ENCODE data around the gene FAM89B.
A peak's percentile ranks its signal among the peaks of the same experiment; 100 is the strongest.

The FAM89B gene

GRCh38 chr11:65538915-65539743 lies 33.2 kb upstream of the FAM89B start:
- DNase-seq (ENCODE audit: low spot score): no peak

GRCh38 chr11:65539744-65540289 lies 32.5 kb upstream of the FAM89B start:
- no peak for DNase-seq (ENCODE audit: low spot score)

- DNase-seq (ENCODE audit: low spot score): peak; percentile 90
Measured at GRCh38 chr11:65540290-65541092, 31.8 kb upstream of the FAM89B start.

- no peak for DNase-seq (ENCODE audit: low spot score)
Measured at GRCh38 chr11:65541093-65541982, 31.0 kb upstream of the FAM89B start.

- DNase-seq (ENCODE audit: low spot score): no peak
Measured at GRCh38 chr11:65542738-65543390, 29.5 kb upstream of the FAM89B start.

GRCh38 chr11:65545853-65546216 lies 26.5 kb upstream of the FAM89B start:
- no peak for DNase-seq (ENCODE audit: low spot score)

GRCh38 chr11:65546217-65546958 lies 25.9 kb upstream of the FAM89B start:
- peak; percentile 78 for DNase-seq (ENCODE audit: low spot score)

GRCh38 chr11:65547446-65548125 lies 24.8 kb upstream of the FAM89B start:
- DNase-seq (ENCODE audit: low spot score): no peak

GRCh38 chr11:65548395-65548794 lies 23.9 kb upstream of the FAM89B start:
- DNase-seq (ENCODE audit: low spot score): no peak

GRCh38 chr11:65549096-65549495 lies 23.2 kb upstream of the FAM89B start:
- DNase-seq (ENCODE audit: low spot score): no peak

GRCh38 chr11:65551572-65552387 lies 20.6 kb upstream of the FAM89B start:
- DNase-seq (ENCODE audit: low spot score): no peak

- DNase-seq (ENCODE audit: low spot score): no peak
Measured at GRCh38 chr11:65552388-65552951, 19.9 kb upstream of the FAM89B start.

GRCh38 chr11:65553301-65554001 lies 18.9 kb upstream of the FAM89B start:
- DNase-seq (ENCODE audit: low spot score): no peak

GRCh38 chr11:65554057-65554818 lies 18.1 kb upstream of the FAM89B start:
- DNase-seq (ENCODE audit: low spot score): no peak

GRCh38 chr11:65554842-65555430 lies 17.4 kb upstream of the FAM89B start:
- DNase-seq (ENCODE audit: low spot score): no peak

GRCh38 chr11:65555693-65556231 lies 16.6 kb upstream of the FAM89B start:
- peak; percentile 77 for DNase-seq (ENCODE audit: low spot score)
